ENCODE results near the gene DLX4.

DLX4 gene

GRCh38 chr17:49991409-49991808 is 22.4 kb downstream of the DLX4 start:
- no peak overlapping the region for H3K4me3 ChIP-seq
- peak; percentile 70 for DNase-seq (ENCODE audit: low spot score)
- H3K27ac ChIP-seq = no peak overlapping the region
- no peak for TF ChIP-seq CTCF (IDR thresholded peaks at IDR 0.05)

GRCh38 chr17:49992191-49992932 is 23.4 kb downstream of the DLX4 start:
- Histone ChIP-seq H3K4me3 (no peak overlapping the region), H3K27ac (no peak overlapping the region)
- peak; percentile 59 for DNase-seq (ENCODE audit: low spot score)
- TF ChIP-seq CTCF (IDR thresholded peaks at IDR 0.05) = no peak

GRCh38 chr17:49992933-49993422 is 24.0 kb downstream of the DLX4 start:
- peak; percentile 70 for DNase-seq (ENCODE audit: low spot score)
- Histone ChIP-seq H3K4me3 (peak overlapping the region; percentile 73), H3K27ac (no peak overlapping the region)
- TF ChIP-seq CTCF (IDR thresholded peaks at IDR 0.05) = no peak

- H3K4me3 ChIP-seq = peak overlapping the region; percentile 73
- DNase-seq (ENCODE audit: low spot score) = peak; percentile 74
- peak overlapping the region in 1 of 2 donors; percentile 17 for H3K27ac ChIP-seq
- TF ChIP-seq CTCF (IDR thresholded peaks at IDR 0.05) = no peak
Measured at GRCh38 chr17:49993423-49994060, 24.6 kb downstream of the DLX4 start.

GRCh38 chr17:49994085-49995054 is 25.4 kb downstream of the DLX4 start:
- no peak for TF ChIP-seq CTCF (IDR thresholded peaks at IDR 0.05)
- H3K4me3 ChIP-seq = peak overlapping the region; percentile 73
- no peak overlapping the region for H3K27ac ChIP-seq
- DNase-seq (ENCODE audit: low spot score) = peak; percentile 59

GRCh38 chr17:49995055-49995738 is 26.2 kb downstream of the DLX4 start, which contains the start of gene DLX3:
Gene DLX3 (minus strand): TSS chr17:49995224. CDS start chr17:49994998, 226 bp downstream.
- TF ChIP-seq CTCF (IDR thresholded peaks at IDR 0.05) = no peak
- DNase-seq (ENCODE audit: low spot score) = peak; percentile 86

More at GRCh38 chr17:49995055-49995738, 26.2 kb downstream of the DLX4 start, which contains the start of gene DLX3:
- peak within 1 kb of the TSS; percentile 73 for H3K4me3 ChIP-seq
- H3K27ac ChIP-seq = no peak within 1 kb of the TSS

Measured in coronary artery (tissue), 2 donors.